WERI-Rb-1 (cell line): ENCODE results near the gene NEUROG3.

ENCODE experiments used
- DNase-seq: peaks from one replicate; pipeline ENCODE4 v3.0.0-alpha.2; 2020
- H3K27ac ChIP-seq: fragments of 250-450 bp; sonication (Bioruptor Pico); 2 replicates; pipeline ENCODE4 v1.5.1; 2020; ENCODE audit warnings: mild to moderate bottlenecking, moderate library complexity
- H3K27me3 ChIP-seq: fragments of 250-450 bp; sonication (Bioruptor Pico); 2 replicates; pipeline ENCODE4 v1.5.1; 2021; ENCODE audit warnings: mild to moderate bottlenecking, low read depth, moderate library complexity; ENCODE audit not compliant: insufficient read depth, severe bottlenecking
- H3K36me3 ChIP-seq: fragments of 250-450 bp; sonication (Bioruptor Pico); 2 replicates; pipeline ENCODE4 v1.5.1; 2020; ENCODE audit warnings: mild to moderate bottlenecking, moderate library complexity
- H3K4me3 ChIP-seq: 2 replicates; pipeline ENCODE4 v1.5.1; 2011; ENCODE audit warnings: low read depth, mild to moderate bottlenecking, control low read depth, low read length
- H3K9me3 ChIP-seq: fragments of 250-450 bp; sonication (Bioruptor Pico); 2 replicates; pipeline ENCODE4 v1.5.1; 2021; ENCODE audit warnings: mild to moderate bottlenecking, moderate library complexity; ENCODE audit not compliant: severe bottlenecking
- TF ChIP-seq, protein P1 (sequence below): IDR thresholded peaks from 2 replicates; pipeline ENCODE4 v1.5.1; 2011; ENCODE audit warnings: low read depth, mild to moderate bottlenecking, control low read depth, inconsistent platforms, low read length

The NEUROG3 gene

DNA sequence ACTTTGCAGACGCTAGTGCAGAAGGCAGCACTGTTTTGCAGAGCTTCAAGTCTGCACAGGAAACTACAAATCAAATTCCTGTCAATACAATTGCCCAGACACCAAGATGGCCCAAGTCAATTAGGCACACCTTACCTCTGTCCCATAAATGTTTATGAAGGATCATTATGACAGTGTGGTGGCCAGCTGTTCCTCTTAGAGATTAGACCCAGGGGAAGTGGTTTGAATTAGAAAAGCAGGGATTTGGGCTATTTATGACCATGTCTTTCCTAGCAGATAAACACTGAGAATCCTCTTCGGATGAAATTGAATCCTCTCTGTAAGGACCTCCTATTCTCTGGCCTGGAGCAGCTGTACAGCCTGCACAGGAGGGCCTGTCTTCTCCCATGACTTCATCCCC is 9.9 kb upstream of the NEUROG3 start:
- H3K4me3 ChIP-seq, result no peak overlapping the region
- peak; percentile 42 for DNase-seq
- peaks cover 8% of the 10 kb centered on the region for H3K9me3 ChIP-seq
- TF ChIP-seq, protein P1, sequence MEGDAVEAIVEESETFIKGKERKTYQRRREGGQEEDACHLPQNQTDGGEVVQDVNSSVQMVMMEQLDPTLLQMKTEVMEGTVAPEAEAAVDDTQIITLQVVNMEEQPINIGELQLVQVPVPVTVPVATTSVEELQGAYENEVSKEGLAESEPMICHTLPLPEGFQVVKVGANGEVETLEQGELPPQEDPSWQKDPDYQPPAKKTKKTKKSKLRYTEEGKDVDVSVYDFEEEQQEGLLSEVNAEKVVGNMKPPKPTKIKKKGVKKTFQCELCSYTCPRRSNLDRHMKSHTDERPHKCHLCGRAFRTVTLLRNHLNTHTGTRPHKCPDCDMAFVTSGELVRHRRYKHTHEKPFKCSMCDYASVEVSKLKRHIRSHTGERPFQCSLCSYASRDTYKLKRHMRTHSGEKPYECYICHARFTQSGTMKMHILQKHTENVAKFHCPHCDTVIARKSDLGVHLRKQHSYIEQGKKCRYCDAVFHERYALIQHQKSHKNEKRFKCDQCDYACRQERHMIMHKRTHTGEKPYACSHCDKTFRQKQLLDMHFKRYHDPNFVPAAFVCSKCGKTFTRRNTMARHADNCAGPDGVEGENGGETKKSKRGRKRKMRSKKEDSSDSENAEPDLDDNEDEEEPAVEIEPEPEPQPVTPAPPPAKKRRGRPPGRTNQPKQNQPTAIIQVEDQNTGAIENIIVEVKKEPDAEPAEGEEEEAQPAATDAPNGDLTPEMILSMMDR, result no peak
- H3K27ac ChIP-seq, result no peak overlapping the region
- peaks cover 40% of the 10 kb centered on the region for H3K27me3 ChIP-seq
- H3K36me3 ChIP-seq, result no peaks in the 10 kb centered on the region

GRCh38 chr10:69580435-69580834 is 7.2 kb upstream of the NEUROG3 start:
- TF ChIP-seq, protein P1, result no peak
- Histone ChIP-seq H3K27me3 (peaks cover 67% of the 10 kb centered on the region), H3K36me3 (no peaks in the 10 kb centered on the region), H3K9me3 (peaks cover 4% of the 10 kb centered on the region), H3K4me3 (no peak overlapping the region), H3K27ac (no peak overlapping the region)
- no peak for DNase-seq

DNA sequence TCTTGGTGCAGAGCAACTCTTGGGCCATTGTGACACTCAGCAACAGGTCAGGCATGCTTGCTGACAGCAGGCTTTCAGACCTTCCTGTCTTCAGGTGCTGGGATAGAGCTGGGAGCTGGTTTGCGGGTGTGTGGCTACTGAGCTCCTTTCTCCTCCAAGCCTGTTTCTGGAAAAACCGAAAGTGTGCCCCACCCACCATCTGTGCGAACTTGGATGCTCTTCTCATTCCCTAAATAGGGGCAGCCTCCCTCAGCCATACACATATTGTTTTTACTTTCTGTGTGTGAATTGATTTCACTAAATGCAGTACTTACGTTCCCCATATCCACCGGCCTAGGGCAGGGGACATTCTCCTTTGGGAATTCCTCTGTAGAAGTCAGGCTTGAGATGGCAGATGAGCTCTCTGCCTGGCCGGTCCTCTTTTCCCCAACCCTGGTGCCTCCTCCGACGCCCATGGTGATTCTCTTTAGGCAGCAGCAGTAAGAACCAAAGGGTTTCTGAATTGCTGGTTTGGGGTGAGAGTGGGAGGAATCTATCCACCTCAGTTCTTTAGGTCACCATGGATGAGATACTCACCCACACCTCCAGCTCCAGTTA is 6.3 kb upstream of the NEUROG3 start:
- Histone ChIP-seq H3K4me3 (no peak overlapping the region), H3K27me3 (peaks cover 76% of the 10 kb centered on the region), H3K36me3 (no peaks in the 10 kb centered on the region), H3K9me3 (peaks cover 4% of the 10 kb centered on the region), H3K27ac (no peak overlapping the region)
- no peak for DNase-seq
- TF ChIP-seq, protein P1, result no peak

- Histone ChIP-seq H3K27ac (no peak overlapping the region), H3K27me3 (peaks cover 86% of the 10 kb centered on the region), H3K36me3 (no peaks in the 10 kb centered on the region), H3K9me3 (peaks cover 4% of the 10 kb centered on the region), H3K4me3 (no peak overlapping the region)
- DNase-seq, result no peak
- TF ChIP-seq, protein P1, result no peak
These were observed 5.3 kb upstream of the NEUROG3 start for GRCh38 chr10:69578508-69578991.

- H3K27ac ChIP-seq, result no peak overlapping the region
- peaks cover 96% of the 10 kb centered on the region for H3K27me3 ChIP-seq
- DNase-seq, result peak; percentile 44
- no peaks in the 10 kb centered on the region for H3K36me3 ChIP-seq
- no peak overlapping the region for H3K4me3 ChIP-seq
- TF ChIP-seq, protein P1, result no peak
- peaks cover 4% of the 10 kb centered on the region for H3K9me3 ChIP-seq
These were observed 4.3 kb upstream of the NEUROG3 start for GRCh38 chr10:69577268-69578232.
